ENCODE measurements around the gene ANKRD9.

Gene ANKRD9

DNA sequence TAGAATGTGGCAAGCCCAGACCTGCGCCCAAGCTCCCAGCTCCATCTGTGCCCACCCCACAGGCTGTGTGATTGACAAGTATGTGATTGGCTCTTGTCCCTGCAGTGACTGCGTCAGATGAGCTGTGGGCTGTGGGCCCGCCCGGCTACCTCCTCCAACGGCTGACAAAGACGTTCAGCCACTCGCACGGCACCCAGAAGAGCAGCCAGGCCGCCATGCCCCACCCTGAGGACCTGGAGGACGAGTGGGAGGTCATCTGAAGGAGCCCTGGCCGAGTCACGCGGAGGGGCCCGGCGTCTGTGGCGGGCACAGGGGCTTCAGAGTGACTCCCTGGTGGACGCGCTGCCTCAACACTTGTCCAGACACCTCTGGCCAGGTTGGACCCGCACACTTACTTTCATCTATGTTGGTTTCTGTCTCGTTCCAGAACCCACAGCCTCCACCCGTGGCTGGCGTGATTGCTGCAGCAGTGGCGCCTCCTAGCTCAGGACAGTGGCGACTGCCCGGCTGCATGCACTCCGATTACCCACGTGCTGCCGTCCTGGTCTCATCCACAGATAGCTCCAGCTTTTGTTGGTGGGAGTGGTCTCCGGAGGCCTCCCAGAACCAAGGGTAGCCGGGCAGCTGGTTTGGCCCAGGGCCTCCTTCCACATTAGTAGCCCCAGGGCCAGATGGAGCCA, 11.4 kb downstream of the ANKRD9 start:
- DNase-seq: no peak

DNA sequence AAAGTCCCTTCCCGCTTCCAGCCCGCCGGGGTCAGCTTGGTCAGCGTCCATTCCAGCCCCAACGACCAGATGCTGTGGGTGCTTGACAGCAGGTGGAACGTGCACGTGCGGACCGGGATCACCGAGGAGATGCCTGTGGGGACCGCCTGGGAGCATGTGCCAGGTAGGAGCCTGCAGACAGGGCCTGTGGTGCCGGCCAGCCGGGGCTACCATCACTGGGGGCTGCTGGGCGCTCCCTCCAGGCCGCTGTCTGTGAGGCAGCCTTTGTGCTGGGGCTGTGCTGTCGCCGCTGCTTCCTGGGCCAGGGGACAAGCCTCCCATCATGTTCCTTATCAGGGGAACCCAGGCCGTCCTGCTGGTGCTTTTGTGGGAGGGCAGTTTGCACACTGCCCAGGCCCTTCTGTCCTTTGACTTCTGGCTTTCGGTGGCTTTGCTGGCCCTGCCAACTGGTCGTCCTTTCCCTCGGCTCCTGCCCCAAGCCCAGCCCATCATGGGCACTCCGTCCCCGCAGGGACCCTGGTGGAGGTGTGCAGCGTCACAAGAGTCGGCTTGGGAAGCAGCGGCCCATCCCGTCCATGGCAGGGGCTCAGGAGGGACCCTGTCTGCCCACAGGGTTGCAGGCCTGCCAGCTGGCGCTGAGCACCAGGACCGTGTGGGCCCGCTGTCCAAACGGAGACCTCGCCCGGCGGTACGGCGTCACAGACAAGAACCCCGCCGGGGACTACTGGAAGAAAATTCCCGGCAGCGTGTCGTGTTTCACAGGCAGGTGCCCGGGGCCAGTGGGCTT, 12.4 kb downstream of the ANKRD9 start:
- no peak for DNase-seq

DNA sequence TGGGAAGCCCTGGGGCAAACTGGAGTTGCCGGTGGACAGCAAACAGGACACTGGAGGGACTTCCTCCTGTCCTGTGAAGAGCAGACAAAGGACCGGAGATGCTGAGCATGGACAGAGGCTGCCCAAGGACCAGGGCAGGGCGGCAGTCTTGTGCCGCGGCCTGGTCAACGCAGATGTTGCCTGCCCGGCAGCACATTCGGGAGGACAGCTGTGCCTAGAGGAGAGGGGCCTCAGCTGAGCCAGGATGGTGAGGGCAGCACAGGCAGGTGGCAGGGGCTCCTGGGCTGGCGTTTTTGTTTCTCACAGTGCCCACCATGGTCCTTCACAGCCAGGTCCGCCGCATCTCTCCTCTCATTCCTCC, 13.3 kb downstream of the ANKRD9 start:
- no peak for DNase-seq

DNA sequence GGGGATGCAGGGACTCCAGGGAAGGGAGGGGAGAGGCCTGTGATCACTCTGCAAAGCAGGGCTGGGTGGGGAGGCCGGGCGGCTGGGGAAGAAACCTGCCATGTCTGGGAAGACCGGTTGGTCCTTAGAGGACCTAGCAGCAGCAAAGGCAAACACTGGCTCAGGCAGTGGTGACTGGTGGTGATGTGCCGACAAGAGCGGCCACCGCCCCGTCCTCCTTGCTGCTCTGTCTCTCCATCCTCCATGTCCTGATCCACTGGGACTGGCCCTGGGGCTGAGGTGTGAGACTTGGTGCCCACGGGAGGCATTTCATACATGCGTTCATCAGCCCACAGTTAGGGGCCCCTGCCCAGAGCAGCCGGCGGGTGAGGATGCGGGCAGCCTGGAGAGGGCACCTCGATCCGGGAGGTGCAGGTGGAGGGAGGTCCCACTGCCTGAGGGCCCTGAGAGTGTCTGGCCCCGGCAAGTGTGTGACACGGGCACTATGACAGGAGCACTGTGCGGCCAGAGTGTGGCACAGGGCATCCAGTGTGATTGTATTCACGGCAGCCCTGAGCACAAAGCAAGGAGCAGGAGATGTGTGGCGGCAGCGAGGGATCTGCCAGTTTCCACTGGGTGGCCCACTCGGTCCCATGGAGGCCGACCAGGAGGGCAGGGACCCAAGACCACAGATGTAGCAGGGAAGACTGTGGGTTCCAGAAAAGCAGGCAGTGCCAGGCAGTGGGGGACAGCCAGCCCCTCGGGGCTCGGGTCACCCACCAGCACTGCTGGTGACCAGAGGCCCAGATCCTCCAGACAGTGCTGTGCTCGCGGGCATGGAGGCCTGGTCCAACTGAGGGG, 13.9 kb downstream of the ANKRD9 start:
- no peak for DNase-seq

DNA sequence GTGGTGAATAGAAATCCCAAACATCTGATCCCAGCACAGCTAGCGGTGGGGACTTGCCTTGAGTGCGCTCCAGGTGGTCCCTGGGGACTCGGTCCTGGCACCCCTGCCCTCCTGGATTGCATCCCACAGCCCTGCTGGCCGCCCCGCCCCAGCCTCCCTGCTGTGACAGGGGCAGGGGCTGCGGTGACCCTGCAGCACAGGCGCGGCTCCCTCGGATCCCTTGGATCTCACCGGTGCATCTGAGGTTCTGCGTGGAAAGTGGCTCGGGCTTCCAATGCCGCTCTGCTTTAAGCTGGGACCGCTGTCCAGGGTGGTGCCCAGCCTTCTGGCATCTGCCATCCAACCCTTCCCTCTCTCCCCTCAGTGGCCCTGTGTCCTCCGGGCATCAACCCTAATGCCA, 16.0 kb downstream of the ANKRD9 start:
- no peak for DNase-seq

DNA sequence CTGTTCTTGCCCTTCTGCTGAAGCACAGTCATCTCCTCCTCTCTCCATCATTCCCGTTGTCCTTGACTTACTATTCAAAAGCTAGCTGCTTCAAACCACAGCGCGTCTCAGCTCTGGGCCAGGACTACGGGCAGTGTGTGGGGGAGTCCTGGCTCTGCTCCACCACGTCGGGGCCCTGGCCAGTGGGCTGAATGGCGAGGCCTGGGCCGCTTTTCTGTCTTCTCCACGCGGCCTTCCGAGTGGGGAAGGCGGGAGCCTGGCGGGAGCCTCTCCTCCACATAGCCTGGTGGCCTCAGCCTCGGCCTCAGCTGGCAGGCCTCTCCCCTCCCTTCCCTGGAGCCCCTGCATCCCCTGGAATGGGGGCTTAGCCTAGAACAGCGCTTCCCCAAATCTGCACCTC, 16.5 kb downstream of the ANKRD9 start:
- DNase-seq: no peak

DNA sequence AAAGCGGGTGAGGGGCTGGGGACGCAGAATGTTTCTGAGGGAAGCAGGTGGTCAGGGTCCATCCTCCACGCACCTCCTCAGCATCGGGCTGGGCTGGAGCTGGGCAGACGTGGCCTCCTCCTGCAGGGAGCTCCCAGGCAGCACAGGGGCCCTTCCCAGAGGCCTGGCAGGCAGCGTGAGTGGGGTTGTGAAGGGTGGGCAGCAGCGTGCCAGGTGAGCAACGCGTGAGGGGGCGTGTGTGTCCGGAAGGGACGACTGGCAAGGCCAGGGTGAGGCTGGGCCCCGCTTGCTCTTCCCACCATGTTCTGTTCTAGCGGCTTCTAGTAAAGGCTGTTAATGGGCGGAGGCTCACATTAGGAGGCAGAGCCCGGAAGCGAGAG, 17.1 kb downstream of the ANKRD9 start:
- no peak for DNase-seq

DNA sequence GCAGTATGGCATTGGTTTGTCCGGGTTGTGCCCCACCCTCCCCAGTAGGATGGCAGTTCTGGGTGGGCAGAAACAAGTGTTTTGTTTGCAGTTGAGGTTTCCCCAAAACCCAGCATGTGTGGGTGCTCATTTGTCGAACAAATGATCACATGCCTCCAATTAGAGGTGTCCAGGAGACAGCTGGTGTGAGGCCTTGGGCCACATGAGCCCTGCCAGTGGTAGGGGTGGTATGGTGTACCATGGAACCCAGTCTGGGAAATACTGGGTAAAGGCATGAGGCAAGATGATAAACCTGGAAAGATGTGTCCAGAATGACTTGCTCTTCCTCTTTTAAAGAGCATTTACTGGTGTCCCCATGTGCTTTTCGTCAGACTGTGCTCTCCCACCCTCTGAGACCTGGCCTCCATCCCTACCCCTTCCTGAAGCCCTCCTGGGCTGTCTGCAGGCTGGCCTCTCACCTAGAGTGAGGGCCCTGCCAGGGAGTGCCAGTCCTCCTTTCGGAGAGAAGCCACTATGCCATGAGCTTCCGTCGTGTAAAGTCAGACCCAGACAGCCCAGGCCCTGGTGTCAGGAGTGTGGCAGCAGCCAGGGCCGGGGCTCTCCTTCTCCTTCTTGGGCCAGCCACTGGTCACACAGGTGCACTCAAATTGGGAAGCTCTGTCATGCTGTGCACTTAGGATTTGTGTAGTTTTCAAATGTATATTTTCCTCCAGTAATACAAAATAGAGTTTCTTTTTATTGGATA, 17.6 kb downstream of the ANKRD9 start:
- DNase-seq: no peak

DNA sequence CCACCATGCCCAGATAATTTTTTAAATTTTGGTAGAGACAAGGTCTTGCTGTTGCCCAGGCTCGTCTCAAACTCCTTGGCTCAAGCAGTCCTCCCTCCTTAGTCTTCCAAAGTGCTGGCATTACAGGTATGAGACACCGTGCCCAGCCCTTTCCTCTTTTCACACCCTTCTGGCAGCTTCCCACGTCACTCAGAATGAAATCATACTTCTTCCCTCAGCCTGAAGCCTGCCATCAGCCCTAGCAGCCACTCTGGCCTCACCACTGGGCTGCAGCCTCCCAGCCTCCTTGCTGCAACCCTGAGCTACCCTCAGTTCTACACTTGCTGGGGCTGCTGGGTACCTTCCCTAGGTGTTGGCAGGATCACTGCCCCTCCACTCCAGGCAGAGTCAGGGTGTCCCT, 18.2 kb downstream of the ANKRD9 start:
- DNase-seq: no peak

DNA sequence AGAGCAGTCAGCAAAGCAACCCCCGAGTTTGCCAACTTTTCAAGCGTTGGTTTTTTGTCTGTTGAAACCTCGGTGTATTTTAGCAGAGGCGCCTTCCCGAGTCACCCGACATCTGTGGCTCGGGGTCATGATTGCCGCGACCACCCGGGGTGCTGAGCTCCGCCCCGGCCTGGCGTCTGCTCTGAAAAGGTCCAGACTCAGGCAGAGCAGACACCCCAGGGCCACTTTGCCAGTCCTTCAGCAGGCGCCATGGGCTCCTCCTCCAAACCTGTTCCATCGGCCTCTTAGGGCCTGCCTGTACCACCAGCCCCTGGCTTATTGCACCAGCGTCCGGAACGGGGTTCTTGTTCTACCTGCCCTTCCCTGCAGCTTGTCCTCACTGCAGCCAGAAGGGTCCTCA, 19.1 kb downstream of the ANKRD9 start:
- no peak for DNase-seq

DNA sequence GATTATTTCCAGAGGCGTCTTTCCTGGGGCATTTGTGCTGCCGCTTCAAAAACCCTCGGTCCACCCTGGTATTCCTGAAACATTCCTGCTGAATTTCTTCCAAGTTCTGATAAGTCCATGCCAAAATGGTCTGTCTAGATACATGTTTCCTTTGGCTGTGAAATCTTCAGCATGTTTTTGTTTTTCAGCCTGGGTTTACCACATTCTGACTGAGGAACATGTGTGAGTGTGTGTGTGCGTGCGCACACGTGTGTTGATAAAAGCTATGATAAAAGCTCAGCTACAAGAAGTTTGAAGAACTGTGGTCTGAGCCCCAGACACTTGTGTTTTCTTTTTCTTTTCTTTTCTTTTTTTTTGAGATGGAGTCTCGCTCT, 22.4 kb downstream of the ANKRD9 start:
- DNase-seq: no peak

DNA sequence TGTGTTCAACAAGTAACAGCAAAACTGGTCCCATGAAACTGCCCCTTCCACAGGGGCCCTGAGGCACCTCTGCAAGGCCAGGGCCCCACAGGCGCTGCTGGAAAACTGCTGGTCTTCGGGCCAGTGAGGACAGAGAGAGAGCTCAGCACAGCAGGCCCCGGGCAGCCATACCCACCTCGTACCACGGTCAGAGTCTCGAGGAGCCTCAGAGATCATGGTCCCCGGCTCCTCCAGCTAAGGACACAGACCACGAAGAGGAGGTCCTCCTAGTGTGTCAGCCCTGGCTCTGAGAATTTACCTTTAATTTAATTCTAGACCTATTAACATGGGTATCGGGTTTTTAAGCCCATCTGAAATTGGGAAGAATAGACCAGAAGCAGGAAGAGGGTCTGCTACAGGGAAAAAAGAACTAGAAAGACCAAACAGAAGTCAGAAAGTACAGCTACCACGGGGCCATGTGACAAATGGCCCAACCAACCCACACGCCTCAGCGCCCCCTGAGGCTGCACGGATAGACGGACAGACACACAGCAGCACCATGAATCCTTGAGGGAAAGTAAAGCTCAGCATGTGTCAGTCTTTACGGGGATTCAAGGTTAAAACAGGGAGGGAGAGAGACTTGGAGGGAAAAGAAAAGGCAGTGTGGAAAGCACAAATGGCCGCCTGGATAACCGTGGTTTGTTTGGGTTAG, 22.9 kb downstream of the ANKRD9 start:
- no peak for DNase-seq

DNA sequence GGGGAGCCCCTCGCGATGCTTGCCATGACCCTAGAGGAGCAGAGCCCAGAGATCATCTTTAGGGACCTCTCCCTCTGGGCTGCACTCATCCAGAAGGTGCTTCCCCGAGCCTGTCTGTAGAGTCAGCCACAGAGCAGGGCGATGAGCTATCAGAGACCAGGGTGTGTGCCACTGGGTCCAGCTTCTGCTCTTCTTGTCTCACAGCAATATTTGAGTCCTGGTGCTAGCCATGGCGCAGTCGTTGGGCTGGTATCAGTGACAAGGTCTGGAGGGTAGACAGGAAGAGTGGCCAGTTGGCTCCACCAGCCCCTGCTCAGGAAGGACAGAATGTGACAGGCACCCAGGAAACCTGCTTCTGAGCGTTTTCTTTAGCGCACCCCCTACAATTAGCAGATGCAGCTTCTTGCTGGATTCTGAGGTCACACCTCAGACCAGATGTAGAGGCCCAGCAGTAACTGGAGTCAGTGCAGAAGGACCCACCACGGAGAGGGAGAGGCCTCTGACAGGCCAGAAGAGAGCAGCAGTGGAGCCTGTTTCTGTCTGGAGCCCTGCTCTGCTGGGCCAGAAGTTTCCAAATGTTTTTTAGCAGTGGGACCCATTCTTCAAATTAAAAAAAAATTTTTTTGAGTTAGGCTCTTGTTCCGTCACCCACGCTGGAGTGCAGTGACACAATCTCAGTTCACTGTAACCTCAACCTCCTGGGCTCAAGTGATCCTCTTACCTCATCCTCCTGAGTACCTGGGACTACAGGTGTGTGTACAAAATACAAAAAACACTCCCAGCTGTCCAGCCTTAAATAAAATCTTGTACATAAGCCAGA, 23.7 kb downstream of the ANKRD9 start:
- no peak for DNase-seq

DNA sequence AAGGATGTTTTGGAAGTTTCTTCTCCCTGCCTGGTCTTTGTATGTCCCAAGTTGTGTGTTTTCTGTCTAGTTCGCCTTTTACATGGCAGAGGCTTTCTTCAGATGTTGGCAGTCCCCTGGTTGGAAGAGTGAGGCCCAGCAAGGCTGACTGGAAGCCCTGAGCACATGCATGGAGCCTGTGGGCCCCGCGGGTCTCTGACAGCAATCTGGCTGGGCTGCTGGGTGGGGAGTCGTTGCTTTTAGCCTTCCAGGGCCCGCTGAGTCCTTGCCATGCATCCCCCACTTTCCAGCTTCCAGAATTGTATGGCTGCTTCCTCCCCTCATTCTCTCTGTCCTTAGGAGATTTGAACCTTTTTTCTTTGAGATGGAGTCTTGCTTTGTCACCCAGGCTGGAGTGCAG, 25.3 kb downstream of the ANKRD9 start:
- no peak for DNase-seq

DNA sequence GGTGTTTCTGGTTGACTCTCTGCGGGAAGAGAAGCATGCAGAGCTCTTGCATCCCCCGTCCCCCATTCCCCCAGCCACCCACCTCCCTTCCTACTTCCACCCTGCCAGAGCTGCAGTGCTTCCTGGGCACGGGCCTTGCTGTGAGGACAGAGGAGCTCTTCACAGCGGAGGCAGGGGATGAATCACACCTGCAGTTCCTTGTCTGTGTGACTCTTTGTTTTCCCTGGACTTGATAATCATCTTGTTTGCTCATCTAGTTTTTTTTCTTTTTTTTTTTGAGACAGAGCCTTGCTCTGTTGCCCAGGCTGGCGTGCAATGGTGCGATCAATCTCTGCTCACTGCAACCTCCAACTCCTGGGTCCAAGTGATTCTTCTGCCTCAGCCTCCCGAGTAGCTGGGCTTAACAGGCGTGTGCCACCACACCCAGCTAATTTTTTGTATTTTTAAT, 27.8 kb downstream of the ANKRD9 start:
- DNase-seq: no peak

DNA sequence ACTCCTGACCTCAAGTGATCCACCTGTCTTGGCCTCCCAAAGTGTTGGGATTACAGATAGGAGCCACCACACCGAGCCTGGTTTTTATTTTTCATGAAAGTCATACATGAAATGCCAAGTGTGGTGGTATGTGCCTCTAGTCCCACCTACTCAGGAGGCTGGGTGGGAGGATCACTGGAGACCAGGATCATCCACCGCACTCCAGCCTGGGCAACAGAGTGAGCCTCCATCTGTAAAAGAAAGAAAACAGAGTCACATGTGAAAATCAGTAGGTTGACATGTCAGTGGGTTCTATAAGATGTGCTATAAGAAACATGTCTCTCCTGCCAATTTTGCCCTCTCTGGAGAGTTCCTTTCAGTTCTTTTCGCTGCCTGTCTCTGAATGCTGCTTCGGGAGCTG, 28.2 kb downstream of the ANKRD9 start:
- no peak for DNase-seq

DNA sequence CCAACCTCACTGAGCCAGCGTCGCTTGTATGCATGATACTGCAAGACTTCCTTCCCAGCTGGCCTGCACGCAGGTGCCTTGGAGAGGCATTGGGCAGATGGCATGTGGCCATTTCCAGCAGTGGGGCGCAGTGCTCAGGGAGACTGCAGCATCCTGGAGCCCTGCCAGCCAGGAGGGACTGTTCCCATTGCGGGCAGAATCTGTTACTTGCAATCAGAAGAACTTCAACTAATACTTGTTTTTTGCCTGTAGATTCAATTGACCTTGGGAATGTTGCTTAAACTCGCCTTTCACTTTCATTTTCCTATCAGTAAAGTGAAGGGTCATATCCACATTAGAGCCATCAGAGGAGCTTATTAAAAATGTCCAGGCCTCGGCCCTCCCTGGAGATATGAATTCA, 29.8 kb downstream of the ANKRD9 start:
- DNase-seq: no peak

DNA sequence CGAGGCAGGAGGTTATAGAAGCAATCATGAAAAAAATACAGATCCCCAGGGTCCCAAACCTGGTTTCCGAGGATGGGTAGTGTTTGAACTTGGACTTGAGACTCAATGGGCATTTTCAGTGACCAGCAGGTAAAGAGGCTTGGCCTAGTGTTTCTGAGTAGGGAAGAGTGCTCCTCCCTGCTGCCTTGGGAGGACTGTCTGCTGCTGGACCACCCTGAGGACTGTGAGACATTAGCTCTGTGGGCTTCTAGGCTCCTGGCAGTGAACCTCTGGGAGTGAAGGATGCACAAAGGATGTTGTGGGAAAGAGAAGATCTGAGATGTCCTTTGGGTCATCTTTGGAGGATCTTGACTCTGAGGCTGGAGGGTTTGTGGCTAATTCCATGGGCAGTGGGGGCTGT, 30.5 kb downstream of the ANKRD9 start:
- no peak for DNase-seq

DNA sequence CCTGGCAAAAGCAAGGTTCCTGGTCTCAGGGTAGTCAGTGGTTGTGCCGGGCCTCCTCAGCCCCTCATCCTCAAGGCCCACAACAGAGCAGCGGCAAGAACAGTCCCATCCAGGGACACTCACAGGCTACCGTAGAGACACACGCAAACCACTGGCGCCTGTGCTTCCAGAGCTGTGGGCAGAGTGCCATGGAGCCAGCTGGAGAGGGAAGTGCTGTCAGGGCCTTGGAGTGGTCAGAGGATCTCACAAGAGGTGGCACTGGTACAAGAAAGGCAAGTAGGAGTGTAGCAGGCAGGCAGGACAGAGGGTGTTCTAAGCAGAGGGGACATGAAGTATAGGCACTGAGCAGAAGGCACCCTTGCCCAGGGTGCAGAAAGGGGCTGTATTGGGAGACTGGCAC, 34.6 kb downstream of the ANKRD9 start:
- DNase-seq: no peak

DNA sequence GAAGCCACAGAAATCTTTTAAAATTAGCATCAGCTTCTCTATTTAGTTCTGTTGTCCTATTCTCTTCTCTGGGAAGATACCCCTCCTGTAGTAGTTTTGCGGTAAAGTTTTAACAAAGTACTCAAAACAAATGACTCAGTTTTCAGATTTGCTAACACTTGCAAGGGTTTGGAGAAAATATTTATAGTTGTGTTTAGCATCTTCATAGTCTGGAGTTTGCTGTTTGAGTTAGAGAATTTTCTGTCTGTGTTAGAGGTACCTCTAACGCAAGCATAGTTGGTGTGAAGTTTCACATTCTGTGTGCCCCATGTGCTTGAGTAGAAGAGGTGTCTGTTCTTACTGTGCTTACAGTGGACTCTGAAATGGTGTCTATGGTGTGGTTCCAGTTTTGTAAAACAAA, 36.0 kb downstream of the ANKRD9 start:
- no peak for DNase-seq

DNA sequence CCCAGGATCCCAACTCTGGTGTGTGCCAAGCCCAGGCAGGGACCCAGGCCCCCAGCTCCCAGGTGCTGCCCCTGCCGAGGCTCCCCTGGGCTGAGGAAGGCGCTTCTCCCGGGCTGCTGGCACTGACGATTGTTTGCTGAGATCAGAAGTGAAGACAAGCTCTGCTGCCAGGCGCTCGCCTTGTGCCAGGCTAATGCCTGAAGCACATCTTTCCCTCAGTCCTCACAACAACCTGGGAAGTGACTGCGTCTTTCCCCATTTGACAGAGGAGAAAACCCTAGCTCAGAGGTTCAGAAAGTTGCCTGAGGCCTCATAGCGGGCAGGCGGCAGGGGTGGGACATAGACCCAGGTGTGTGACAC, 36.8 kb downstream of the ANKRD9 start:
- no peak for DNase-seq
